Measurements from ENCODE around the gene SEMA5B. TPM values are rescaled to one million over a fixed set of nuclear protein-coding genes. Genes with fewer than 3 reads are reported as not detected.

SEMA5B gene
- total and polyA plus RNA-seq, 2 experiments from 2014 or later = 8.0 to 26.8 TPM

DNA sequence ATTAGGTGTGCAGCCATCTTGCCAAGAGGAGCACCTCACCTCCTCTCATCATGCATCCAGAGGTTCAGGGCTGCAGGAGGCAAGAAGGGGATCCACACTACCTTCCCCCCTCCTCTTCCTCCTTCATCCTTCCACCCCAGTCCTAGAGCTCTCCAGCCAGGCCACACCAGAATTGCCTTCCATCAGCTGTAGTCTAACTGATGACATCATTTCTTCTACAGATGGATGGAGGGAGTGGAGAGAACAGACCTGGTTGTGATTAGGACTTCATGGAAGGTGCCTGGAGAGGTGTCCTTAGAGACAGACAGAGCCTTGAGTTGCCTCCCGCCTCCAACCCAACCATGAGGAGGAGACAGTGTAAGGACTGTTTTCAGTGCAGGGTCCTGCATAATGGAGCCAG is 14.9 kb downstream of the SEMA5B start (continued):
- TF ChIP-seq, protein P1, sequence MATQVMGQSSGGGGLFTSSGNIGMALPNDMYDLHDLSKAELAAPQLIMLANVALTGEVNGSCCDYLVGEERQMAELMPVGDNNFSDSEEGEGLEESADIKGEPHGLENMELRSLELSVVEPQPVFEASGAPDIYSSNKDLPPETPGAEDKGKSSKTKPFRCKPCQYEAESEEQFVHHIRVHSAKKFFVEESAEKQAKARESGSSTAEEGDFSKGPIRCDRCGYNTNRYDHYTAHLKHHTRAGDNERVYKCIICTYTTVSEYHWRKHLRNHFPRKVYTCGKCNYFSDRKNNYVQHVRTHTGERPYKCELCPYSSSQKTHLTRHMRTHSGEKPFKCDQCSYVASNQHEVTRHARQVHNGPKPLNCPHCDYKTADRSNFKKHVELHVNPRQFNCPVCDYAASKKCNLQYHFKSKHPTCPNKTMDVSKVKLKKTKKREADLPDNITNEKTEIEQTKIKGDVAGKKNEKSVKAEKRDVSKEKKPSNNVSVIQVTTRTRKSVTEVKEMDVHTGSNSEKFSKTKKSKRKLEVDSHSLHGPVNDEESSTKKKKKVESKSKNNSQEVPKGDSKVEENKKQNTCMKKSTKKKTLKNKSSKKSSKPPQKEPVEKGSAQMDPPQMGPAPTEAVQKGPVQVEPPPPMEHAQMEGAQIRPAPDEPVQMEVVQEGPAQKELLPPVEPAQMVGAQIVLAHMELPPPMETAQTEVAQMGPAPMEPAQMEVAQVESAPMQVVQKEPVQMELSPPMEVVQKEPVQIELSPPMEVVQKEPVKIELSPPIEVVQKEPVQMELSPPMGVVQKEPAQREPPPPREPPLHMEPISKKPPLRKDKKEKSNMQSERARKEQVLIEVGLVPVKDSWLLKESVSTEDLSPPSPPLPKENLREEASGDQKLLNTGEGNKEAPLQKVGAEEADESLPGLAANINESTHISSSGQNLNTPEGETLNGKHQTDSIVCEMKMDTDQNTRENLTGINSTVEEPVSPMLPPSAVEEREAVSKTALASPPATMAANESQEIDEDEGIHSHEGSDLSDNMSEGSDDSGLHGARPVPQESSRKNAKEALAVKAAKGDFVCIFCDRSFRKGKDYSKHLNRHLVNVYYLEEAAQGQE (IDR thresholded peaks at IDR 0.05; ENCODE audit: unreplicated experiment) = no peak
- TF ChIP-seq EZH2phosphoT487 (IDR thresholded peaks at IDR 0.05; ENCODE audit: unreplicated experiment) (no peak), ZNF331 (CRISPR knock-in tag; IDR thresholded peaks at IDR 0.05; ENCODE audit: low read depth) (no peak), ZNF114 (CRISPR knock-in tag; IDR thresholded peaks at IDR 0.05) (no peak), STAT1 (IDR thresholded peaks at IDR 0.05; ENCODE audit: unreplicated experiment) (no peak)

DNA sequence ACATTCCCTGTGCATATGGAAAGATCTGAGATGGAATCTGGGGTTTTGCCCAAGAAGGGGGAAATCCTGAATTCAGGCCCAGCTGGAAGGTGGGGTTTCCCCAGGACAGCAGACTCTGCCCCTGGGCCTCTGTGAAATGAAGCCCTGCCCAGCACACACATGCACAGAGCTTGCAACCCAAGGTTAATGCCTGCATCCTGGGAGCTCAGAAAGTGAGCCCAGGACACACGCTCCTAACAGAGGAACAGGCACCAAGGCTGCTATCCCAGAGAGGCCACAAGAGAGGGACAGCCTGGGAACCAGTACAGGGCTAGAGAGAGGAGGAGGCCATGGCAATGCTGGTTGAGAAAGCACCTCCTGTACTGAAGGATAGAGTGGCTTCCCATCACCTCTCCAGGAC is 16.1 kb downstream of the SEMA5B start:
- no peaks in the 10 kb centered on the region for H3K27me3 ChIP-seq (ENCODE audit: insufficient read depth)
- H4K20me1 ChIP-seq (replicated peaks; ENCODE audit: insufficient read depth) = 0 out of 2 replicates have a peak, but pooled peaks cover 7% of the 10 kb centered on the region
- Mint-ChIP-seq H3K4me1 (peaks cover 43% of the 10 kb centered on the region), H3K9me3 (no peaks in the 10 kb centered on the region), H3K36me3 (ENCODE audit: low read depth) (peaks cover 4% of the 10 kb centered on the region; the same call in 2 of the 3 replicates), H3K4me3 (no peak overlapping the region), H3K27me3 (ENCODE audit: insufficient read depth, low read depth, poor library complexity) (peaks cover 13% of the 10 kb centered on the region), H3K27ac (no peak overlapping the region)
- H3K4me2 ChIP-seq = no peak overlapping the region
- H3K36me3 ChIP-seq (ENCODE audit: insufficient read depth) = no peaks in the 10 kb centered on the region
- DNase-seq (ENCODE audit: low spot score) (no peak), ATAC-seq (no peak)
- no peak overlapping the region for H2AFZ ChIP-seq
- no peak overlapping the region for H3K27ac ChIP-seq (ENCODE audit: low read depth)
- no peak for TF ChIP-seq JUNB (IDR thresholded peaks at IDR 0.05; ENCODE audit: unreplicated experiment)
- no peak for TF ChIP-seq NANOG (IDR thresholded peaks at IDR 0.05; ENCODE audit: borderline replicate concordance)
- no peaks in the 10 kb centered on the region for H3K79me2 ChIP-seq (replicated peaks; ENCODE audit: insufficient read depth)
- H3F3A ChIP-seq (replicated peaks; ENCODE audit: low read depth) = no peaks in the 10 kb centered on the region
- H3K9me2 ChIP-seq (ENCODE audit: insufficient read depth) = no peaks in the 10 kb centered on the region
- peaks cover 11% of the 10 kb centered on the region; the same call in 1 of the 2 replicates for H3K4me1 ChIP-seq (ENCODE audit: insufficient read depth)
- no peak overlapping the region for H3K4me3 ChIP-seq

DNA sequence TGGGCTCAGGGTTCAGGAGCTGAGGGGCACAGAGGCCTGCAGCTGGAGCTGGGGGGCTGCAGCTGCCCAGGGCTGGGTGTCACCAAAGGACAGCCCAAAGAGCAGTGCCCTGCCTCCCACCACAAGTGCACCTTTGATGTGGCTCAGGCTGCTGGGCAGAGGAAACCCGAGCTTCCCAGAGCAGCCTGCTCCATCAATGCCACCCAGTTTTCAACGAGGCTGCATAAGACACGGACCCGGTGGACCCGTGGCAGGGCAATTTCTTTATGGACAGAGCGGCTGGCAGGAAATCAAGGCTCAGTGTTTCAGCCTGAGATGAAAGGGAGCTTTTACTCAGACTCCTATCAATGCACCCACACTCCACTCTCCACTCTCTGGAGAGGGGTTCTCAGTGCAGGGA is 18.7 kb downstream of the SEMA5B start:
- Mint-ChIP-seq H3K27me3 (ENCODE audit: insufficient read depth, low read depth, poor library complexity) (peaks cover 17% of the 10 kb centered on the region), H3K4me1 (peaks cover 43% of the 10 kb centered on the region), H3K9me3 (no peaks in the 10 kb centered on the region), H3K27ac (no peak overlapping the region), H3K36me3 (ENCODE audit: low read depth) (peaks cover 4% of the 10 kb centered on the region; the same call in 2 of the 3 replicates), H3K4me3 (no peak overlapping the region)
- DNase-seq (ENCODE audit: low spot score) (no peak), ATAC-seq (no peak)
- no peak overlapping the region for H2AFZ ChIP-seq
- H3F3A ChIP-seq (replicated peaks; ENCODE audit: low read depth) = no peaks in the 10 kb centered on the region
- no peaks in the 10 kb centered on the region for H3K36me3 ChIP-seq (ENCODE audit: insufficient read depth)
- H4K20me1 ChIP-seq (replicated peaks; ENCODE audit: insufficient read depth) = 0 out of 2 replicates have a peak, but pooled peaks cover 9% of the 10 kb centered on the region
- no peak overlapping the region for H3K4me3 ChIP-seq
- no peak overlapping the region for H3K4me2 ChIP-seq
- H3K4me1 ChIP-seq (ENCODE audit: insufficient read depth) = peaks cover 11% of the 10 kb centered on the region; the same call in 1 of the 2 replicates
- H3K9me2 ChIP-seq (ENCODE audit: insufficient read depth) = no peaks in the 10 kb centered on the region
- H3K27ac ChIP-seq (ENCODE audit: low read depth) = no peak overlapping the region
- H3K79me2 ChIP-seq (replicated peaks; ENCODE audit: insufficient read depth) = no peaks in the 10 kb centered on the region
- H3K27me3 ChIP-seq (ENCODE audit: insufficient read depth) = no peaks in the 10 kb centered on the region
- TF ChIP-seq JUNB (IDR thresholded peaks at IDR 0.05; ENCODE audit: unreplicated experiment) = no peak
- no peak for TF ChIP-seq POLR2AphosphoS5 (IDR thresholded peaks at IDR 0.05; ENCODE audit: low read depth)
- no peak for TF ChIP-seq ZNF331 (CRISPR knock-in tag; IDR thresholded peaks at IDR 0.05; ENCODE audit: low read depth)
- TF ChIP-seq, protein P2, sequence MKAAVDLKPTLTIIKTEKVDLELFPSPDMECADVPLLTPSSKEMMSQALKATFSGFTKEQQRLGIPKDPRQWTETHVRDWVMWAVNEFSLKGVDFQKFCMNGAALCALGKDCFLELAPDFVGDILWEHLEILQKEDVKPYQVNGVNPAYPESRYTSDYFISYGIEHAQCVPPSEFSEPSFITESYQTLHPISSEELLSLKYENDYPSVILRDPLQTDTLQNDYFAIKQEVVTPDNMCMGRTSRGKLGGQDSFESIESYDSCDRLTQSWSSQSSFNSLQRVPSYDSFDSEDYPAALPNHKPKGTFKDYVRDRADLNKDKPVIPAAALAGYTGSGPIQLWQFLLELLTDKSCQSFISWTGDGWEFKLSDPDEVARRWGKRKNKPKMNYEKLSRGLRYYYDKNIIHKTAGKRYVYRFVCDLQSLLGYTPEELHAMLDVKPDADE (IDR thresholded peaks at IDR 0.05) = no peak
- TF ChIP-seq, protein P3, sequence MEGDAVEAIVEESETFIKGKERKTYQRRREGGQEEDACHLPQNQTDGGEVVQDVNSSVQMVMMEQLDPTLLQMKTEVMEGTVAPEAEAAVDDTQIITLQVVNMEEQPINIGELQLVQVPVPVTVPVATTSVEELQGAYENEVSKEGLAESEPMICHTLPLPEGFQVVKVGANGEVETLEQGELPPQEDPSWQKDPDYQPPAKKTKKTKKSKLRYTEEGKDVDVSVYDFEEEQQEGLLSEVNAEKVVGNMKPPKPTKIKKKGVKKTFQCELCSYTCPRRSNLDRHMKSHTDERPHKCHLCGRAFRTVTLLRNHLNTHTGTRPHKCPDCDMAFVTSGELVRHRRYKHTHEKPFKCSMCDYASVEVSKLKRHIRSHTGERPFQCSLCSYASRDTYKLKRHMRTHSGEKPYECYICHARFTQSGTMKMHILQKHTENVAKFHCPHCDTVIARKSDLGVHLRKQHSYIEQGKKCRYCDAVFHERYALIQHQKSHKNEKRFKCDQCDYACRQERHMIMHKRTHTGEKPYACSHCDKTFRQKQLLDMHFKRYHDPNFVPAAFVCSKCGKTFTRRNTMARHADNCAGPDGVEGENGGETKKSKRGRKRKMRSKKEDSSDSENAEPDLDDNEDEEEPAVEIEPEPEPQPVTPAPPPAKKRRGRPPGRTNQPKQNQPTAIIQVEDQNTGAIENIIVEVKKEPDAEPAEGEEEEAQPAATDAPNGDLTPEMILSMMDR (conservative IDR thresholded peaks at IDR 0.05; ENCODE audit: low read depth in 2 of 2) = no peak
